Smooth muscle cell (in vitro differentiated cells): ENCODE measurements around the gene SGO2. TPM values are rescaled to one million over a fixed set of nuclear protein-coding genes. Genes with fewer than 3 reads are reported as not detected.

ENCODE experiments used
- DNase-seq: peaks from one replicate; lab custom pipeline; 2025; ENCODE audit not compliant: unreplicated experiment; lab: John Stamatoyannopoulos, UW
- H2AFZ ChIP-seq: fragments of 200-600 bp; sonication (generic); 2 replicates; pipeline ENCODE4 v1.6.0; 2016; ENCODE audit warnings: antibody characterized with exemption, low read depth, mild to moderate bottlenecking
- H3F3A ChIP-seq: fragments of 200-600 bp; sonication (generic); 2 replicates; pipeline ENCODE4 v1.6.0; 2017; ENCODE audit warnings: antibody characterized with exemption, low read depth
- H3K27ac ChIP-seq: fragments of 200-600 bp; sonication (generic); 2 replicates; pipeline ENCODE4 v1.5.1; 2016; ENCODE audit warnings: low read depth, mild to moderate bottlenecking
- H3K27me3 ChIP-seq: fragments of 200-600 bp; sonication (generic); 2 replicates; pipeline ENCODE4 v1.6.1; 2016; ENCODE audit warnings: low read depth, mild to moderate bottlenecking
- H3K36me3 ChIP-seq: fragments of 200-600 bp; sonication (generic); 2 replicates; pipeline ENCODE4 v1.5.1; 2016; ENCODE audit warnings: low read depth
- H3K4me1 ChIP-seq: fragments of 200-600 bp; sonication (generic); 2 replicates; pipeline ENCODE4 v1.5.1; 2016; ENCODE audit warnings: low read depth
- H3K4me2 ChIP-seq: fragments of 200-600 bp; sonication (generic); 2 replicates; pipeline ENCODE4 v1.6.0; 2016; ENCODE audit warnings: mild to moderate bottlenecking
- H3K4me3 ChIP-seq: fragments of 200-600 bp; sonication (generic); 2 replicates; pipeline ENCODE4 v1.5.1; 2016; ENCODE audit warnings: mild to moderate bottlenecking
- H3K79me2 ChIP-seq: fragments of 200-600 bp; sonication (generic); 2 replicates; pipeline ENCODE4 v1.6.0; 2016; ENCODE audit warnings: low read depth, mild to moderate bottlenecking
- H3K9ac ChIP-seq: fragments of 200-600 bp; sonication (generic); 2 replicates; pipeline ENCODE4 v1.6.0; 2016; ENCODE audit warnings: low read depth
- H3K9me3 ChIP-seq: fragments of 200-600 bp; sonication (generic); replicated peaks from 2 replicates; pipeline ENCODE4 v1.5.1; 2016; ENCODE audit warnings: low read depth
- H4K20me1 ChIP-seq: fragments of 200-600 bp; sonication (generic); 2 replicates; pipeline ENCODE4 v1.6.0; 2016; ENCODE audit warnings: low read depth
- CTCF ChIP-seq: fragments of 200-600 bp; sonication (generic); IDR thresholded peaks from 2 replicates; pipeline ENCODE4 v1.5.1; 2017; ENCODE audit warnings: borderline replicate concordance, mild to moderate bottlenecking, antibody characterized with exemption; ENCODE audit not compliant: insufficient read depth, poor library complexity, severe bottlenecking
- WGBS: methylation state at CpG from one replicate; pipeline ENCODE4 v1.1.7; 2016; ENCODE audit warnings: low lambda C conversion rate; 5-methylcytosine and 5-hydroxymethylcytosine counted together
- polyA plus RNA-seq: library from polyadenylated mRNA; unstranded; fragments of >200 nt; fragmentation: Nextera tagmentation; extraction: Ambion mirVana; gene quantifications from 2 replicates; pipeline ENCODE4 v1.2.1, GENCODE V29; 2016
- total RNA-seq: library from RNA; depleted of rRNA; stranded (reverse); fragments of >200 nt; gene quantifications from 2 replicates; pipeline ENCODE4 v1.2.3, GENCODE V29; 2014

The SGO2 gene
- total and polyA plus RNA-seq, 2 experiments from 2014 or later = 7.5 to 8.7 TPM

- no peak for DNase-seq
- H3K4me1 ChIP-seq = no peaks in the 10 kb centered on the region
- H3F3A ChIP-seq = no peaks in the 10 kb centered on the region
- TF ChIP-seq CTCF = no peak
- H2AFZ ChIP-seq = no peak overlapping the region
- no peaks in the 10 kb centered on the region for H4K20me1 ChIP-seq
- no peaks in the 10 kb centered on the region for H3K27me3 ChIP-seq
- no peak overlapping the region for H3K27ac ChIP-seq
- H3K36me3 ChIP-seq = peaks cover 12% of the 10 kb centered on the region
- 98% methylated on average over 2 of the region's 2 CpGs for WGBS
- H3K79me2 ChIP-seq = no peaks in the 10 kb centered on the region
- H3K4me3 ChIP-seq = no peak overlapping the region
- H3K4me2 ChIP-seq = no peak overlapping the region
- no peaks in the 10 kb centered on the region for H3K9me3 ChIP-seq
- H3K9ac ChIP-seq = no peak overlapping the region
These were observed 32.0 kb upstream of the SGO2 start for GRCh38 chr2:200494048-200494447.

GRCh38 chr2:200496696-200497095 is 29.3 kb upstream of the SGO2 start:
- no peak for TF ChIP-seq CTCF

GRCh38 chr2:200498402-200499162 is 27.4 kb upstream of the SGO2 start:
- Histone ChIP-seq H3K36me3 (peaks cover 3% of the 10 kb centered on the region), H3K79me2 (no peaks in the 10 kb centered on the region), H3K9ac (no peak overlapping the region), H2AFZ (no peak overlapping the region), H3K4me1 (no peaks in the 10 kb centered on the region), H3K4me3 (no peak overlapping the region), H3K27ac (peak overlapping the region; percentile 43), H3F3A (no peaks in the 10 kb centered on the region), H4K20me1 (no peaks in the 10 kb centered on the region), H3K27me3 (no peaks in the 10 kb centered on the region), H3K9me3 (no peaks in the 10 kb centered on the region), H3K4me2 (no peak overlapping the region)
- DNase-seq = no peak
- TF ChIP-seq CTCF = no peak
- 68% methylated on average over 2 of the region's 2 CpGs for WGBS

More at GRCh38 chr2:200496696-200497095, 29.3 kb upstream of the SGO2 start:
- Histone ChIP-seq H3K79me2 (no peaks in the 10 kb centered on the region), H3K27ac (no peak overlapping the region), H4K20me1 (no peaks in the 10 kb centered on the region), H3F3A (no peaks in the 10 kb centered on the region), H3K4me2 (no peak overlapping the region), H3K9ac (no peak overlapping the region), H2AFZ (no peak overlapping the region), H3K4me1 (no peaks in the 10 kb centered on the region), H3K36me3 (peaks cover 12% of the 10 kb centered on the region), H3K27me3 (no peaks in the 10 kb centered on the region), H3K4me3 (no peak overlapping the region), H3K9me3 (no peaks in the 10 kb centered on the region)
- 100% methylated on average over 1 of the region's 1 CpG for WGBS
- DNase-seq = no peak

GRCh38 chr2:200502196-200502595 is 23.8 kb upstream of the SGO2 start:
- no peak overlapping the region for H3K4me3 ChIP-seq
- H3K36me3 ChIP-seq = peaks cover 3% of the 10 kb centered on the region
- no peaks in the 10 kb centered on the region for H4K20me1 ChIP-seq
- H3K27ac ChIP-seq = no peak overlapping the region
- no peaks in the 10 kb centered on the region for H3K27me3 ChIP-seq
- H3K9me3 ChIP-seq = no peaks in the 10 kb centered on the region
- H3K4me2 ChIP-seq = no peak overlapping the region
- no peaks in the 10 kb centered on the region for H3K4me1 ChIP-seq
- no peak overlapping the region for H3K9ac ChIP-seq
- 96% methylated on average over 5 of the region's 5 CpGs for WGBS
- no peaks in the 10 kb centered on the region for H3F3A ChIP-seq
- no peak for TF ChIP-seq CTCF
- no peak overlapping the region for H2AFZ ChIP-seq
- no peak for DNase-seq
- peaks cover 3% of the 10 kb centered on the region for H3K79me2 ChIP-seq
